Epidermal melanocyte (primary cell): ENCODE measurements around the gene TTI1.

Experiments used
- DNase-seq: peaks from one replicate; pipeline ENCODE4 v3.0.0; 2011; ENCODE audit warnings: low spot score; ENCODE audit not compliant: insufficient read length

TTI1 gene

DNA sequence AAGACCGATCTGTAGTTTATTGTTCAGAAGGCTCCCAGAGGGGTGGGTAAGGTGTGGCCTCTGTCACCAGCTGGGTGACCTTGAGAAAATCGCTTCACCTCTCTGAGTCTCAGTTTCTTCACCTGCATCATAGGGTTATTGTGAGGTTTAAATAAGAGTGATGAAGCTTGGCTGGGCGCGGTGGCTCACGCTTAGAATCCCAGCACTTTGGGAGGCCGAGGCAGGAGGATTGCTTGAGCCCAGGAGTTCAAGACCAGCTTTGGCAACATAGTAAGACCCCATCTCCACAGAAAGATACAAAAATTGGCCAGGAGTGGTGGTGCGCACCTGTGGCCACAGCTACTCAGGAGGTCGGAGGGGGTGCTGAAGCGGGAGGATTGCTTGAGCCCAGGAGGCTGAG is 94.3 kb downstream of the TTI1 start:
- DNase-seq, result no peak

DNA sequence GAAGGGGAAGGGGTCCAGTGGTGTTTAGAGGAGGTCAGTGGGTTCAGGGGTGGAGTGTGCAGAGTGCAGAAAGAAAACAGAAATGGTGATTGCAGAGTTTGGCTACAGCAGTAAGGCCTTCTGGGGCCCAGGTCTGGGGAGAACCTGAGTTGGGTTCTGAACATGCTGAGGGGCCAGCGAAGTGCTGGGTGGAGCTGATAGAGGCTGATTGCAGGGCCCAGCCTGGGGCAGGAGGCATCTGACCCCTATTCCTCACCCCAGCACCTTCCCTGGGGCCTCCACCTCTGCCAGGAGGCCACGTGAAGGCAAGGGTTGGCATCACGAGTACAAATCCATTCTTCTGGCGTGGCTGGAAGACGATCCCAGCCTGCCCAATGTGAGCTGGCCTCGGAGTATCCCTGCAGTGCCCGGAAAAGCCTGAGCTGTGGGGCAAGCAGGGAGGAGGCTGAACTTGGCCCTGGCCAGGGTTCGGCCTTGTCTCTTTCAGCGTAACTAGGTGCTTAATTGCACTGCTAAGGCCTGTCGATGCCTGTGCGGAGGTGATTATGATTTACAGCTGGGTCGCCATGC is 95.0 kb downstream of the TTI1 start:
- no peak for DNase-seq

DNA sequence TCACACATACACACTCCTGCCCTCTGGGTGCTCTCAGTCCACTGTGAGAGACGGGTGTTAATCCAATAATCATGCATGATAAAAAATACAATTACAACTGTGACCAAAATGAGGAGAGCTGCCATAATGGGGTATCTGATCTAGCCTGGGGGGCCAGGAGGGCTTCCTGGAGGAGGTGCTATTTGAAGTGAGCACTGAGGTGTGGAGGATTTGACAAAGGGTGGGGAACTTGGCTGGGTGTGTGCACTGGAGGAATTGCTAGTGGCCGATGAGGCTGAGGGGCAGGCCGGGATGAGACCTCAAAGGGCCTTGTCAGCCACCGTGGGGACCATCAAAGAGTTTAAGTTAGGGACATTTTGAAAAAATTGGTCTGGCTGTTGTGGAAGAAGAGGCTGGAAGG is 95.6 kb downstream of the TTI1 start:
- DNase-seq, result no peak

- DNase-seq, result no peak
Observed at GRCh38 chr20:37936451-37936850, 96.8 kb downstream of the TTI1 start.

DNA sequence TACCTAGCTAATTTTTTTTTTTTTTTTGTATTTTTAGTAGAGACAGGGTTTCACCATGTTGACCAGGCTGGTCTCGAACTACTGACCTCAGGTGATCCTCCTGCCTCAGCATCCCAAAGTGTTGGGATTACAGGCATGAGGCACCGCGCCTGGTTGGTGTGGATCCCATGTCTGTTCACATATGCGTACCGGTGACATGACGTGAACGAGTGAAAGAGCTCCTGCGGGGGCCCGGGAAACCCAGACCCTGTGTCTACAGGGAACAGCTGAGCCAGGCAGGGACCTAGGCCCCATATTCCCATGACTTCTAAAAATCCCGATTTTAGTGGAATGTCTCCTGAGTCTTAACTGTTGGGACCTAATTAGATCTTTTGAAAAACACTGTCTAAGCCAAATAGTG is 97.2 kb downstream of the TTI1 start:
- DNase-seq, result no peak

DNA sequence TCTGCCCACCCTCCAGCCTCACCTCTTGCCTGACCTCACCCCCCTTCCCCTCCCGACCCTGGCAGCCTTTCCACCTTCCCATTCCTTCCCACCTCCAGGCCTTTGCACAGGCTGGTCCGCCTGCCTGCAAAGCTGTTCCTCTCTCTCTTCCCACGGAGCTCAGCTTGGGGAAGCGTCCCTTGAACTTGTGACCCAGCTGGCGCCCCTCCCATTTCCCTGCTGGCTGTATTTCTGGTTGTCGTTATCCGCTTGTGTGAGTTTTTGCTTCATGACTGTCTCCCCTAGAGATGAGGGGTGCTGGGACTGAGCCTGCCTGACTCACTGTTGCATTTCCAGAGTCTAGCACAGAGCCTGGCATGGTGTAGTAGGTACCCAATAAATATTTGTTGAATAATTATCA is 97.8 kb downstream of the TTI1 start:
- no peak for DNase-seq

DNA sequence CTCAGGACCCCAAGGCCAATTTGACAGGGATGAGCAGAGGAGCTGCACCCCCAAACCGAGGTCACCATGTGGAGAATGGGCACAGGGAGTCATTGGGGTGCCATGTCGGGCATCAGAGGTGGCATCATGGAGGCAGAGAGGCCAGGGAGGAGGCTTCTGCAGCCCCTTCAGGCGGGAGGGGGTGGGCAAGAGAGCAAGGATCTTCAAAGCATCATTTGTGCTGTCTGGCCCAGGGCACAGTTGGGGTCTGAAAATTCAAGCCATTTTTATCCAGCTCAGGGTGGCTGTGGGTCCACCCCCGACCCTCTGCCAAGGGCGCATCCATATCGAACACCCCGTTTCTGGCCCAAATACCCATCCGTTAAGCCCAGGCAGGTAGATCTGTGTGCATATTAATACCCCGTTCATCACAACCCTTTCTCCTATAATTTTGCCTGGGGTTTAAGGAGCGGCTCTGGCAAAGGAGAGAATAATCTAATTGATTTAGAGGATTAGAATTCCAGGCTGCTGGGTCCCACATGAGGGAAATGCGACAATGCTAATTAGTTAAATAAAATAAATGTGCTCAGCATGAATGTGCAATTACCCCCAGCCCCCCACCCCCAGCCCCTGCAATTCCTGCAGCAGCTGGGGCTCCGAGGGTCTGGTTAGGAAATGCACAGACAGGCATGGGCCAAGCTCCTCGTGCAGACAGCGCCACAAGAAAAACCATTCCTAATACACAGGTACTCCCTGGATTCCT is 98.5 kb downstream of the TTI1 start:
- DNase-seq, result no peak

- no peak for DNase-seq
Observed at GRCh38 chr20:37933786-37934633, 99.2 kb downstream of the TTI1 start.
